ENCODE measurements around the gene BRINP1. TPM values are rescaled to one million over a fixed set of nuclear protein-coding genes. Genes with fewer than 3 reads are reported as not detected.
A peak's percentile ranks its signal among the peaks of the same experiment; 100 is the strongest.

The BRINP1 gene
- total RNA-seq, 2 experiments from 2014 or later = not detected

GRCh38 chr9:119322184-119322583 lies 47.1 kb downstream of the BRINP1 start:
- Histone ChIP-seq H2AFZ (ENCODE audit: low read length) (no peak overlapping the region), H3K4me1 (ENCODE audit: insufficient read depth, low read length, poor library complexity, severe bottlenecking) (no peaks in the 10 kb centered on the region), H3K9me2 (ENCODE audit: insufficient read depth, low read length) (no peaks in the 10 kb centered on the region), H3K4me2 (ENCODE audit: low read length) (no peak overlapping the region), H3K4me3 (ENCODE audit: low read depth, low read length, poor library complexity, severe bottlenecking) (no peak overlapping the region), H3K9me3 (ENCODE audit: low read length) (no peaks in the 10 kb centered on the region), H4K20me1 (ENCODE audit: insufficient read depth, low read length) (no peaks in the 10 kb centered on the region), H3K27ac (ENCODE audit: low read depth, low read length, poor library complexity, severe bottlenecking) (no peak overlapping the region), H3K79me2 (ENCODE audit: insufficient read depth, low read depth, low read length) (no peaks in the 10 kb centered on the region), H3K36me3 (ENCODE audit: insufficient read depth, low read length) (no peaks in the 10 kb centered on the region)
- POLR2A ChIA-PET = no interaction called here
- no TSS peak for BruUV-seq (replicated peaks)
- CTCF ChIA-PET (ENCODE audit: unreplicated experiment) = no interaction called here
- DNase-seq (ENCODE audit: low spot score) = no peak
- TF ChIP-seq CTCF (conservative IDR thresholded peaks at IDR 0.05; ENCODE audit: low read length) = no peak
- no peak for TF ChIP-seq EZH2phosphoT487 (IDR thresholded peaks at IDR 0.05; ENCODE audit: borderline replicate concordance, low read depth, low read length)
- intact Hi-C loops (cut with micrococcal nuclease; ENCODE audit: unreplicated experiment) = loop anchor here (10.0 kb wide), 1 partner anchor 57 kb away; no protein-coding TSS in a partner anchor

GRCh38 chr9:119318371-119318770 lies 50.9 kb downstream of the BRINP1 start:
- Histone ChIP-seq H2AFZ (ENCODE audit: low read length) (no peak overlapping the region), H3K79me2 (ENCODE audit: insufficient read depth, low read depth, low read length) (no peaks in the 10 kb centered on the region), H4K20me1 (ENCODE audit: insufficient read depth, low read length) (no peaks in the 10 kb centered on the region), H3K9me2 (ENCODE audit: insufficient read depth, low read length) (no peaks in the 10 kb centered on the region), H3K4me2 (ENCODE audit: low read length) (no peak overlapping the region), H3K4me1 (ENCODE audit: insufficient read depth, low read length, poor library complexity, severe bottlenecking) (no peaks in the 10 kb centered on the region), H3K4me3 (ENCODE audit: low read depth, low read length, poor library complexity, severe bottlenecking) (no peak overlapping the region), H3K27ac (ENCODE audit: low read depth, low read length, poor library complexity, severe bottlenecking) (no peak overlapping the region), H3K9me3 (ENCODE audit: low read length) (no peaks in the 10 kb centered on the region), H3K36me3 (ENCODE audit: insufficient read depth, low read length) (no peaks in the 10 kb centered on the region)
- intact Hi-C loops (cut with micrococcal nuclease; ENCODE audit: unreplicated experiment) = no loop called here
- BruUV-seq (replicated peaks) = no TSS peak
- ChIA-PET CTCF (ENCODE audit: unreplicated experiment) (no interaction called here), POLR2A (no interaction called here)
- no peak for TF ChIP-seq EZH2phosphoT487 (IDR thresholded peaks at IDR 0.05; ENCODE audit: borderline replicate concordance, low read depth, low read length)
- TF ChIP-seq CTCF (conservative IDR thresholded peaks at IDR 0.05; ENCODE audit: low read length) = 0 out of 2 replicates have a peak, but pooled peaks have one; percentile 27
- DNase-seq (ENCODE audit: low spot score) = no peak

DNA sequence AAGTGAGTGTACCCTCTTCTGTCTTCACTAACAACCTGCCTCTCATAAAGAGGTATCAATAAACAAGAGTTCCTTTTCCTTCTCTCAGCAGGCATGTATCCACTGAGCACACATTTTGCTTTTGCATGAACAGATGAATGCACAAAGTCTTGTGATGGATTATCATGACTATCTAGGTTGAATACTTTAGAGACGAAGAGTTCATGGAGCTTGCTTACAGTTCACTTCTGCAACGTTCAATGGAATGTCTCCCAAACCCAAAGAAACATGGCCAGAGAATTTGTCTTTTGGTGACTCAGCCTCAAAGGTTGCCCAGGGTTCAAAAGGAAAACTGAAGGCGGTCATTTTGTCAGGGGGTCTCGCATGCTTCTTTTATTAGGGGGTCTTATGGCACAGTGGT lies 55.4 kb downstream of the BRINP1 start:
- no TSS peak for BruUV-seq (replicated peaks)
- CTCF ChIA-PET (ENCODE audit: unreplicated experiment) = no interaction called here
- H3K36me3 ChIP-seq (ENCODE audit: insufficient read depth, low read length) = no peaks in the 10 kb centered on the region
- H2AFZ ChIP-seq (ENCODE audit: low read length) = no peak overlapping the region
- POLR2A ChIA-PET = no interaction called here
- H3K79me2 ChIP-seq (ENCODE audit: insufficient read depth, low read depth, low read length) = no peaks in the 10 kb centered on the region
- H4K20me1 ChIP-seq (ENCODE audit: insufficient read depth, low read length) = no peaks in the 10 kb centered on the region
- no peak for DNase-seq (ENCODE audit: low spot score)
- no peak overlapping the region for H3K4me3 ChIP-seq (ENCODE audit: low read depth, low read length, poor library complexity, severe bottlenecking)
- no peak overlapping the region for H3K27ac ChIP-seq (ENCODE audit: low read depth, low read length, poor library complexity, severe bottlenecking)
- H3K4me1 ChIP-seq (ENCODE audit: insufficient read depth, low read length, poor library complexity, severe bottlenecking) = no peaks in the 10 kb centered on the region
- H3K4me2 ChIP-seq (ENCODE audit: low read length) = no peak overlapping the region
- H3K9me2 ChIP-seq (ENCODE audit: insufficient read depth, low read length) = no peaks in the 10 kb centered on the region
- intact Hi-C loops (cut with micrococcal nuclease; ENCODE audit: unreplicated experiment) = no loop called here
- H3K9me3 ChIP-seq (ENCODE audit: low read length) = no peaks in the 10 kb centered on the region
- no peak for TF ChIP-seq EZH2phosphoT487 (IDR thresholded peaks at IDR 0.05; ENCODE audit: borderline replicate concordance, low read depth, low read length)
- no peak for TF ChIP-seq CTCF (conservative IDR thresholded peaks at IDR 0.05; ENCODE audit: low read length)

All from OCI-LY7 (cell line).